ENCODE measurements around the gene EFNA3. TPM values are rescaled to one million over a fixed set of nuclear protein-coding genes. Genes with fewer than 3 reads are reported as not detected.

Gene EFNA3
- polyA plus RNA-seq, 3 donors = 0.45 to 1.7 (median 0.92) TPM

GRCh38 chr1:155082301-155083051 lies 3.8 kb downstream of the EFNA3 start:
- Histone ChIP-seq H3K4me3 (replicated peaks in 1 of 3; ENCODE audit: low read depth in 2 of 3, low read length in 3 of 3) (peak overlapping the region in 1 of 3 experiments; percentile 63), H3K36me3 (replicated peaks in 1 of 2; ENCODE audit: control insufficient read depth in 1 of 2, insufficient read depth in 2 of 2, low read length in 2 of 2) (no peaks in the 10 kb centered on the region), H3K4me2 (replicated peaks; ENCODE audit: extremely low read depth, low read length, poor library complexity, severe bottlenecking) (peak overlapping the region; percentile 77), H3K9ac (ENCODE audit: insufficient read depth, low read length, poor library complexity, severe bottlenecking) (no peak overlapping the region), H3K27me3 (ENCODE audit: control insufficient read depth in 2 of 2, insufficient read depth in 2 of 2, low read length in 2 of 2) (peaks cover 57 to 67% of the 10 kb centered on the region in 2 donors), H3K79me2 (ENCODE audit: insufficient read depth, low read length) (no peaks in the 10 kb centered on the region), H3K4me1 (ENCODE audit: control insufficient read depth in 1 of 2, insufficient read depth in 2 of 2, low read length in 2 of 2) (peaks cover 61 to 75% of the 10 kb centered on the region in 2 donors), H3K9me3 (replicated peaks in 1 of 2; ENCODE audit: control insufficient read depth in 1 of 2, insufficient read depth in 1 of 2, low read length in 2 of 2) (peaks cover 0 to 16% of the 10 kb centered on the region in 2 donors), H4K20me1 (ENCODE audit: insufficient read depth, low read length) (peaks cover 49% of the 10 kb centered on the region), H2AFZ (ENCODE audit: insufficient read depth, low read depth, low read length, poor library complexity, severe bottlenecking) (peak overlapping the region; percentile 38), H3K27ac (ENCODE audit: low read depth in 1 of 2, low read length in 2 of 2) (no peak overlapping the region)
- WGBS (ENCODE audit: insufficient coverage) = 7% methylated on average over 23 of the region's 36 CpGs
- Mint-ChIP-seq H3K4me1 (peaks cover 53% of the 10 kb centered on the region), H3K27ac (no peak overlapping the region), H3K27me3 (ENCODE audit: low read depth in 3 of 3) (peaks cover 53 to 70% (median 64%) of the 10 kb centered on the region in 3 donors), H3K4me3 (peak overlapping the region; percentile 62 to 97), H3K9me3 (peaks cover 0 to 41% (median 15%) of the 10 kb centered on the region in 7 donors), H3K36me3 (peaks cover 17 to 18% of the 10 kb centered on the region in 2 donors)
- DNase-seq = no peak
- TF ChIP-seq, protein P1, sequence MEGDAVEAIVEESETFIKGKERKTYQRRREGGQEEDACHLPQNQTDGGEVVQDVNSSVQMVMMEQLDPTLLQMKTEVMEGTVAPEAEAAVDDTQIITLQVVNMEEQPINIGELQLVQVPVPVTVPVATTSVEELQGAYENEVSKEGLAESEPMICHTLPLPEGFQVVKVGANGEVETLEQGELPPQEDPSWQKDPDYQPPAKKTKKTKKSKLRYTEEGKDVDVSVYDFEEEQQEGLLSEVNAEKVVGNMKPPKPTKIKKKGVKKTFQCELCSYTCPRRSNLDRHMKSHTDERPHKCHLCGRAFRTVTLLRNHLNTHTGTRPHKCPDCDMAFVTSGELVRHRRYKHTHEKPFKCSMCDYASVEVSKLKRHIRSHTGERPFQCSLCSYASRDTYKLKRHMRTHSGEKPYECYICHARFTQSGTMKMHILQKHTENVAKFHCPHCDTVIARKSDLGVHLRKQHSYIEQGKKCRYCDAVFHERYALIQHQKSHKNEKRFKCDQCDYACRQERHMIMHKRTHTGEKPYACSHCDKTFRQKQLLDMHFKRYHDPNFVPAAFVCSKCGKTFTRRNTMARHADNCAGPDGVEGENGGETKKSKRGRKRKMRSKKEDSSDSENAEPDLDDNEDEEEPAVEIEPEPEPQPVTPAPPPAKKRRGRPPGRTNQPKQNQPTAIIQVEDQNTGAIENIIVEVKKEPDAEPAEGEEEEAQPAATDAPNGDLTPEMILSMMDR (IDR thresholded peaks at IDR 0.05) = no peak
- intact Hi-C loops (cut with micrococcal nuclease) = loop anchor here in 1 of 2 donors (10.0 kb wide), 1 partner anchor 528 kb away; the partner anchor contains the start of gene UBE2Q1

DNA sequence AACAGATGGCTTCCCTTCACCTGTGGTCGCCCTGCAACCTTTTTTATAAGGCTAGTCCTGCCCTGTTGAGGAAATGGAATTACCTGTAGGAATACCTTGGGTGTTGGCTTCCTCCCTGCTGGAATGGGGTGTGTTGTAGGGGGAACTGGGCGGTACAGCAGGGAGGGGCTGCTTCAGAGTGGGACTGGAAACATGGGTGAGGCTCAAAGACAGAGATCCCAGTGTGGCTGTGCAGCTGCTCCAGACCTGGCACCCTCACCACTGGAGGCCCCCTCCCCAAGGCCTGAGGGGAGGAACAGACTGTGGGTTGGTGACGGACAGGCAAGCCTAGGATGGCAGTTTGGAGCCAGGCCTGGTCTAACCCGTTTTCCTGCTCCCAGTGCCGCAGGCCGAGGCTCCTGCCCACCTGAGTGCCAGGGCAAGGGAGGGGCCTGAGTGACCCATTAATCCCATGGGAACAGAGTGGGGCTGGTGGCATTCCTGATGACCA lies 4.5 kb downstream of the EFNA3 start:
- intact Hi-C loops (cut with micrococcal nuclease) = loop anchor here in 1 of 2 donors (10.0 kb wide), 1 partner anchor 528 kb away; the partner anchor contains the start of gene UBE2Q1
- TF ChIP-seq, protein P1 (IDR thresholded peaks at IDR 0.05) = no peak
- peaks cover 48 to 64% (median 58%) of the 10 kb centered on the region in 3 donors for H3K27me3 Mint-ChIP-seq (ENCODE audit: low read depth in 3 of 3)
- no peak overlapping the region for H3K27ac Mint-ChIP-seq
- no peak overlapping the region for H3K4me2 ChIP-seq (replicated peaks; ENCODE audit: extremely low read depth, low read length, poor library complexity, severe bottlenecking)
- H3K9me3 ChIP-seq (replicated peaks in 1 of 2; ENCODE audit: control insufficient read depth in 1 of 2, insufficient read depth in 1 of 2, low read length in 2 of 2) = peaks cover 0 to 16% of the 10 kb centered on the region in 2 donors
- peaks cover 53% of the 10 kb centered on the region for H3K4me1 Mint-ChIP-seq
- peaks cover 61 to 75% of the 10 kb centered on the region in 2 donors for H3K4me1 ChIP-seq (ENCODE audit: control insufficient read depth in 1 of 2, insufficient read depth in 2 of 2, low read length in 2 of 2)
- 86% methylated on average over 5 of the region's 6 CpGs for WGBS (ENCODE audit: insufficient coverage)
- no peak overlapping the region for H3K4me3 ChIP-seq (replicated peaks in 1 of 3; ENCODE audit: low read depth in 2 of 3, low read length in 3 of 3)
- no peaks in the 10 kb centered on the region for H3K36me3 ChIP-seq (replicated peaks in 1 of 2; ENCODE audit: control insufficient read depth in 1 of 2, insufficient read depth in 2 of 2, low read length in 2 of 2)
- peaks cover 18% of the 10 kb centered on the region in 2 donors for H3K36me3 Mint-ChIP-seq
- DNase-seq = peak in 1 of 3 donors; percentile 5
- H3K9me3 Mint-ChIP-seq = peaks cover 0 to 40% (median 15%) of the 10 kb centered on the region in 7 donors
- peak overlapping the region in 1 of 2 donors; percentile 97 for H3K4me3 Mint-ChIP-seq
- H2AFZ ChIP-seq (ENCODE audit: insufficient read depth, low read depth, low read length, poor library complexity, severe bottlenecking) = no peak overlapping the region
- no peak overlapping the region for H3K9ac ChIP-seq (ENCODE audit: insufficient read depth, low read length, poor library complexity, severe bottlenecking)
- H3K27me3 ChIP-seq (ENCODE audit: control insufficient read depth in 2 of 2, insufficient read depth in 2 of 2, low read length in 2 of 2) = peaks cover 52 to 60% of the 10 kb centered on the region in 2 donors
- peaks cover 49% of the 10 kb centered on the region for H4K20me1 ChIP-seq (ENCODE audit: insufficient read depth, low read length)
- H3K27ac ChIP-seq (ENCODE audit: low read depth in 1 of 2, low read length in 2 of 2) = no peak overlapping the region
- no peaks in the 10 kb centered on the region for H3K79me2 ChIP-seq (ENCODE audit: insufficient read depth, low read length)

Data from CD14-positive monocyte (primary cell).